GM12864 (cell line): ENCODE results near the gene TMEM74B.

Experiments
- DNase-seq: peaks from one replicate; pipeline ENCODE4 v3.0.0-alpha.2; 2011; ENCODE audit warnings: low read depth
- H3K4me3 ChIP-seq: 2 replicates; pipeline ENCODE4 v1.5.1; 2011; ENCODE audit warnings: mild to moderate bottlenecking, low read depth, low read length, control low read depth
- TF ChIP-seq, protein P1 (sequence below): IDR thresholded peaks from 2 replicates; pipeline ENCODE4 v1.5.1; 2011; ENCODE audit warnings: low read depth, mild to moderate bottlenecking, moderate library complexity, low read length, control low read depth, inconsistent platforms; ENCODE audit errors: missing control alignments

TMEM74B gene

DNA sequence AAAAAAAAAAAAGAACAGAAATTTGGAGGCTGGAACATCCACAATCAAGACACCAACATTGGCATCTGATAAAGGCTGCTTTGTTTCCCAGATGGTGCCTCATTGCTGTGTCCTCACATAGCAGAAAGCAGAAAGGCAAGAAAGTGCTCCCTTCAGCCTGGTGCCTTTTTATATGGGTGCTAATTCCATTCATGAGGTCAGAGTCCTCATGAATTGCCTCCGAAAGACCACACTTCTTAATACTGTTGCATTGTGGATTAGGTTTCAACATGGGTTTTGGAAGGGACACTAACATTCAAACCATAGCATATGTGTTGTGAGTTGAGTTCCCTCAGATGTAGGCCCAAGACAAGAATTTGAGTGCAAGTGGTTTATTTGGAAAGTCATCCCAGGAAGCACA is 10.4 kb upstream of the TMEM74B start:
- H3K4me3 ChIP-seq: no peak overlapping the region
- DNase-seq: no peak
- TF ChIP-seq, protein P1, sequence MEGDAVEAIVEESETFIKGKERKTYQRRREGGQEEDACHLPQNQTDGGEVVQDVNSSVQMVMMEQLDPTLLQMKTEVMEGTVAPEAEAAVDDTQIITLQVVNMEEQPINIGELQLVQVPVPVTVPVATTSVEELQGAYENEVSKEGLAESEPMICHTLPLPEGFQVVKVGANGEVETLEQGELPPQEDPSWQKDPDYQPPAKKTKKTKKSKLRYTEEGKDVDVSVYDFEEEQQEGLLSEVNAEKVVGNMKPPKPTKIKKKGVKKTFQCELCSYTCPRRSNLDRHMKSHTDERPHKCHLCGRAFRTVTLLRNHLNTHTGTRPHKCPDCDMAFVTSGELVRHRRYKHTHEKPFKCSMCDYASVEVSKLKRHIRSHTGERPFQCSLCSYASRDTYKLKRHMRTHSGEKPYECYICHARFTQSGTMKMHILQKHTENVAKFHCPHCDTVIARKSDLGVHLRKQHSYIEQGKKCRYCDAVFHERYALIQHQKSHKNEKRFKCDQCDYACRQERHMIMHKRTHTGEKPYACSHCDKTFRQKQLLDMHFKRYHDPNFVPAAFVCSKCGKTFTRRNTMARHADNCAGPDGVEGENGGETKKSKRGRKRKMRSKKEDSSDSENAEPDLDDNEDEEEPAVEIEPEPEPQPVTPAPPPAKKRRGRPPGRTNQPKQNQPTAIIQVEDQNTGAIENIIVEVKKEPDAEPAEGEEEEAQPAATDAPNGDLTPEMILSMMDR: no peak

DNA sequence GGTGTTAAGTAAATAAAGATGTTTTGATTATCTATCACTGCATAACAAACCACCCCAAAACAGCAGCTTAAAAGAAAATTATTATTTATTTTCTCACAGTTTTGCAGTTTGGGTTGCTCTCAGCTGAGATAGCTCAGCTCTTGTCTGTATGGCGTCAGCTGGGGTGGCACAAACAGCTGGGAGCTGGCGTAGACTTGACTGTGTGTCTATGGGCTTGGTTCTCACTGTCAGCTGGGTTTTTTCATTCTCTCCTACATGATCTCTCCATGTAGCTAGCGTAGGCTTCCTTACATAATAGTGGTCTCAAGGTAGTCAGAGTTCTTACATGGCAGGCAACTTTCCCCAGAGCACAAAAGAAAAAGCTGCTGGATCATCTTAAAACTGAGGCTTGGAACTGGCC is 6.5 kb upstream of the TMEM74B start:
- no peak for DNase-seq
- H3K4me3 ChIP-seq: no peak overlapping the region
- TF ChIP-seq, protein P1: no peak

DNA sequence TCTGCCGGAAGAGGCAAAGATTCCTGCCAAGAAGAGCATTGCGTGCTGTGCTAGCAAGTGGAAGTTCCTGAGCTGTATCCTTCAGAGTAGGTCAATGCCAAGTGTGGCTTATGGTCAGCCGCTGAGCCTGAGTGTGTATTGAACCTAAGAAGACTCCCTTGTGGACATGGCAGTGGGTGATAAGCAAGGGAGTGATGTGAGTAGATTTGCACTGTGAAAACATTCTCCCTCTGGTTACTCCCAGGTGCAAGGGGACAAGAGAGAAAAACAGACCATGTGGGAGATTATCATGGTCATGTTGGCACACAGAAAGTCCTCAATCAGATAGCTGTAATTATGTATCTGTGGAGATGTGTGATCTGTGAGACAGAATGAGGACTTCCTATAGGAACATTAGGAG is 6.1 kb upstream of the TMEM74B start:
- TF ChIP-seq, protein P1: no peak
- H3K4me3 ChIP-seq: no peak overlapping the region
- no peak for DNase-seq

DNA sequence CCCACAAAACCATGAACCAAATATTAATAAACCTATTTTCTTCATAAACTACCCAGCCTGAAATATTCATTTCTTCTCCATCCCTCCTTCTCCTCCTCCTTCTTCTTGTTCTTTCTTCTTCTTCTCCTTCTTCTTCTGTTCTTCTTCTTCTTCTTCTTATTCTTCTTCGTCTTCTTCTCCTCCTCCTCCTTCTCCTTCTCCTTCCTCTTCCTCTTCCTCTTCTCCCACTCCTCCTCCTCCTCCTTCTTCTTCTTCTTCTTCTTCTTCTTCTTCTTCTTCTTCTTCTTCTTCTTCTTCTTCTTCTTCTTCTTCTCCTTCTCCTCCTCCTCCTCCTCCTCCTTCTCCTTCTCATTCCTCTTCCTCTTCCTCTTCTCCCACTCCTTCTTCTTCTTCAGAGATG is 5.0 kb upstream of the TMEM74B start:
- no peak for DNase-seq
- TF ChIP-seq, protein P1: no peak
- no peak overlapping the region for H3K4me3 ChIP-seq

DNA sequence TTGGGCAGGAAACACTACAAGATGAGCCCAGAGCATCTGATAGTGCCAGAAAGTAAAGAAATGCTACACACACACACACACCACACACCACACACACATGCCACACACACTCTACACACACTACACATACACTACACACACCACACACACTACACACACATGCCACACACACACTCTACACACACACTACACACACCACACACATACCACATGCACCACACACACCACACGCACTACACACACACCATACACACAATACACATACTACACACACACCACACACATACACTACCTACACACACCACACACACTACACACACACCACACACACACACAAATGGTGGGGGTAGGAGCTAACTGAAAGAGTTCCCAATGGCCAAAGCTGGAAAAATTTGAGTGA is 3.6 kb upstream of the TMEM74B start:
- H3K4me3 ChIP-seq: no peak overlapping the region
- TF ChIP-seq, protein P1: no peak
- DNase-seq: no peak

DNA sequence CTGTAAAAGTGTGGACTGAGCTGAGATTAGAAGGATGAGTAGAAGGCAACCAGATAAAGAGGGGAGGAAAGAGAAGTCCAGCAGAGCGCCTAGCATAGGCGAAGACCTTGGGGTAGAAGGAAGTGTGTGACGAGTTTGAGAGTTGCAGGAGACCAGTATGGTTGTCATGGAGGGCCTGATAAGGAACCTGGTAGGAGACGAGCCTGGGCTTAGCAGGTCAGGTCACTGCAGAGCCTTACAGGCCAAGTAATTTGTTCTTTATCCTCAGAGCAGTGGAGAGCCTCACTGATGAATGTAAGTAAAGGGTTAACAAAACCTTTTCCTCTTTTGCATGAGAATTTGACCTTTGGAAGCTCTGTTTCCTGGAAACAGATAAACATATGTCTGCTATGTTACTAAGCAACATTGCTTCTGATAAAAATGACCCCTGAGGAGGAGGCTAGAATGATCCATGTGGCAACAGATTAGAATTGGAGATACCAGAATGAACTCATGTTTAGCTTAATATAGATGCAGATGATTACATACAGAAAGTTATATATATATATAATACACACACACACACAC is 2.9 kb upstream of the TMEM74B start:
- H3K4me3 ChIP-seq: no peak overlapping the region
- DNase-seq: no peak
- TF ChIP-seq, protein P1: no peak

DNA sequence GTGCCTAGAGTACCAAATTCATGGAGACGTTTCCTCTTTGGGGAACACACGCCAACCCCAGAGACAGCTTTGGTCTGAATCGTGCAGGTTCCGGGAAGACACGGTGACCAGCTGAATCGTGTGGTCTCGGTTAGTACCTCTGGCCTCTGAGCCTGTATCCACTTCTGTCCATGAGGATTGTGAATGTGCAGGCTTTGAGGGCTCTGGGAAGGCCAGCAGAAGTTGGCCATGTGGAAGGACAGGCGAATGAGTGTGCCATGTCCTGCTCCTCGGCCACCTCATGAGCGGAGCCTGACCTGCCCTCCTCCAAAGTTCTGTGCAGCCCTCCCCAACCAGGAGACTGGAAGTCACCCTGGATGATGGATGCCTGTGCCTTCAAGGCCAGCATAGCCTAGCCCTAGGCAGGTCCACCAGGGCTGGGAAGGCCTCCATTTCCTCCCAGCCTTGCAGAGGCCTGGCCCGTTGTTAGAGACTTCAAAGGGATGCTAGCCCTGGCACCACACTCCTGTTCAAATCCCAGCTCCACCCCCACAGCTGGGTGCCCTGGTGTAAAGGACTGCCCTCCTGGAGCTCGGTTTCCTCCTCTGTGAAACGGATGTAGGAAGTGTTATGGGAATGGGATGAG is 1.7 kb upstream of the TMEM74B start:
- DNase-seq: no peak
- TF ChIP-seq, protein P1: no peak
- no peak overlapping the region for H3K4me3 ChIP-seq
